K562 (cell line): Measurements from ENCODE around the gene CREB3L2. TPM values are rescaled to one million over a fixed set of nuclear protein-coding genes. Genes with fewer than 3 reads are reported as not detected.

Experiments used
- KAT7 ChIP-seq: sonication (generic); formaldehyde crosslinking; IDR thresholded peaks from 2 replicates; pipeline ENCODE4 v1.8.0; 2022; ENCODE audit warnings: missing genetic modification reagents, mild to moderate bottlenecking, borderline replicate concordance
- KDM4B ChIP-seq, 2 experiments: fragments of 450-650 bp in 1 of 2; sonication (generic) in 1 of 2; IDR thresholded peaks; 2 replicates each; pipeline ENCODE4 v1.6.1; 2016 to 2017; ENCODE audit warnings: borderline replicate concordance in 2 of 2, antibody characterized with exemption in 1 of 2, low read depth in 1 of 2, mild to moderate bottlenecking in 1 of 2
- LEF1 ChIP-seq: fragments of 450-650 bp; IDR thresholded peaks from 2 replicates; pipeline ENCODE4 v1.6.1; 2016; ENCODE audit warnings: mild to moderate bottlenecking
- MGA ChIP-seq: fragments of 450-650 bp; IDR thresholded peaks from 2 replicates; pipeline ENCODE4 v1.6.1; 2016; ENCODE audit warnings: mild to moderate bottlenecking, moderate library complexity
- PHB2 ChIP-seq: fragments of 450-650 bp; IDR thresholded peaks from 2 replicates; pipeline ENCODE4 v1.6.1; 2017; ENCODE audit warnings: low read depth
- TSC22D4 ChIP-seq: fragments of 450-650 bp; IDR thresholded peaks from 2 replicates; pipeline ENCODE4 v1.6.1; 2016; ENCODE audit warnings: missing genetic modification characterization, missing biosample characterization, control low read depth
- ZNF696 ChIP-seq: fragments of 250-450 bp; sonication (Bioruptor Pico); conservative IDR thresholded peaks from 2 replicates; pipeline ENCODE4 v1.4.0; 2020; ENCODE audit warnings: mild to moderate bottlenecking, moderate library complexity
- polyA plus RNA-seq, 8 experiments: library from polyadenylated mRNA; depleted of rRNA in 4 of 8; stranded (reverse) in 5 of 8; unstranded in 3 of 8; fragments of >200 nt; fragmentation: Nextera tagmentation in 2 of 8; fragmentation: Illumina TruSeq in 1 of 8; extraction: Ambion mirVana in 2 of 8; extraction: Trizol in 1 of 8; gene quantifications; 2 replicates each; pipeline versions ENCODE4 v1.2.1 to v1.2.3, GENCODE V29; 2011 to 2014; ENCODE audit warnings: inconsistent platforms in 1 of 8, missing spikeins in 1 of 8
- total RNA-seq, 7 experiments: library from RNA; depleted of rRNA in 6 of 7; stranded (reverse); fragments of >200 nt in 6 of 7; fragmentation: Illumina TruSeq in 2 of 7; extraction: Trizol in 2 of 7; gene quantifications; 2 replicates each; pipeline versions ENCODE4 v1.2.1 to v1.2.3, GENCODE V29; 2011 to 2021; ENCODE audit warnings: low replicate concordance in 1 of 7
- TF ChIP-seq, protein P1 (sequence below): fragments of 450-650 bp; IDR thresholded peaks from 2 replicates; pipeline ENCODE4 v1.6.1; 2016

CREB3L2 gene
- total and polyA plus RNA-seq, 9 of the 15 experiments (the other 6 are each of a cell fraction or from before 2014, with no cell fraction given), result 7.1 to 45.6 (median 15.8) TPM

DNA sequence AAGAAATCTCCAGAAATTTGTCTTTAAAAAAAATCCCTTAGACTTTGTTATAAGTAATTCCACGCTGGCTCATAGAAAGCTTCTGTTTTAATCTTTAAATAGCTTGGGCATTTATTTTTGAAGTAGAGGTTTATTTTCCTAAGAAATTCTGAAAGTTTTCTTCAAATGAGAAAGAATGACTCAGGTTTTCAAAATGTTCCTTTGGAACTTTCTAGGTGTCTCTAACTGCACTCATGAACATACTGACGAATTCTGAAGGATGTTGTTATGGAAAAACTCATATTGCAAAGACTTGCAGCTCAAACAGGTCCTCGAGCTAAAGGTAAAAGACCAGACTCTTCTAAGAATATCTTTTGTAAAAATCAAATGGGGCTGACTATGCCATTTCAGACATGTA, 165.8 kb downstream of the CREB3L2 start (continued):
- TF ChIP-seq MGA (no peak), ZNF696 (no peak), TSC22D4 (tag) (no peak), KDM4B (IDR thresholded peaks at IDR 0.05; ENCODE audit: borderline replicate concordance in 2 of 2, low read depth in 1 of 2) (no peak), KAT7 (CRISPR knock-in tag) (no peak), PHB2 (no peak), LEF1 (no peak)
- TF ChIP-seq, protein P1, sequence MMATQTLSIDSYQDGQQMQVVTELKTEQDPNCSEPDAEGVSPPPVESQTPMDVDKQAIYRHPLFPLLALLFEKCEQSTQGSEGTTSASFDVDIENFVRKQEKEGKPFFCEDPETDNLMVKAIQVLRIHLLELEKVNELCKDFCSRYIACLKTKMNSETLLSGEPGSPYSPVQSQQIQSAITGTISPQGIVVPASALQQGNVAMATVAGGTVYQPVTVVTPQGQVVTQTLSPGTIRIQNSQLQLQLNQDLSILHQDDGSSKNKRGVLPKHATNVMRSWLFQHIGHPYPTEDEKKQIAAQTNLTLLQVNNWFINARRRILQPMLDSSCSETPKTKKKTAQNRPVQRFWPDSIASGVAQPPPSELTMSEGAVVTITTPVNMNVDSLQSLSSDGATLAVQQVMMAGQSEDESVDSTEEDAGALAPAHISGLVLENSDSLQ, result no peak
